ENCODE results near the gene GUCY1A1.

Gene GUCY1A1

DNA sequence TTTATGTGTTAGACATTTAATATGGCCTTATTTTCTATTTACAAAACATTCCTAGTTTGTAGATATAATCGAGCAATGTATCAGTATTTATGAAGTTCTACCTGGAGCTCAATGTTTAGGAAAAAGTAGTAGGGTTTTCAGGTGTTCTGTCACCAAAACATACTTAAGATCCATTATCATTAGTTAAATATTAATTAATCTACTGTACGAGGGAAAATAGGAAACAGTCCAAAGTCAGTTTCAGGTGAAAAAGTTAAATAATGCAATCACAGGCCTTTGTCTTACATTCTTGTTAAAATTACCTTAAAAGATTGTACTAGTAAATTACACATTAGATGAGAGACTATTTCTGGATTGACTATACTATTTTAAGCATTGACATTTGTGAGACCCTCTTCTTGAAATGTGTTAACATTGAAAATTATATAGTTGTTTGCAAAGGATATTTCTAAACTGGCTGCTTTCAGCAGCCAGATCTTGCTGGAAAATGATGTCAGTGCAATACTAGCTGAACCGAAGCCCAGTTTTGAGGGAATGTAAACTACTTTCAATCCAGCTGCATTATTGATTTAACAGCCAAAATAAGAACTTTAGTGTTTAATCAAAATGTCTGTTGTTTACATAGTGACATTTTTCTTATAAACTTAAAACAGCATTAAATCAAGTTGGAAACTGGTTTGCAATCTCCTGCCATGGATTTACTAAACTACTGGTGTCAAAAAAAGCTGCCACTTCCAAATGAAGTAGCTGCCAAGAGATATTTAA, 111.5 kb downstream of the GUCY1A1 start:
- DNase-seq (ENCODE audit: low spot score), result no peak

DNA sequence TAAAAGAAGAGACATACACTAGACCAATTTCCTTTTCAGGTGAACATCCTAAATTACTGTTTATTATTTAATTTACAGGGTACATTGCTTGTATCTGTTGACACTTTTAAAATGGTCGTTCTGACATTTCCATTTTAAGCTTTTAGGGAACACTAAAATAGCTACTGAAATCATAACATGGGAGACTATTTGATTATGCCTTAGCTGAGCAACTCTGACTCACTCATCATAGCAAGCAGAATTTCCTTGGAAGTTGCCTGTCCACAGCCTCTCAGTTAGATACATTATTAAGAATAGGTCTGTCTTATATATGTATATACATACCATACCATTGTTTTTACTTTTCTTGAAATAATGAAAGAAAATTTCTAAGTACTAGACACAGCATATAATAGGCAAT, 114.1 kb downstream of the GUCY1A1 start:
- DNase-seq (ENCODE audit: low spot score), result no peak

DNA sequence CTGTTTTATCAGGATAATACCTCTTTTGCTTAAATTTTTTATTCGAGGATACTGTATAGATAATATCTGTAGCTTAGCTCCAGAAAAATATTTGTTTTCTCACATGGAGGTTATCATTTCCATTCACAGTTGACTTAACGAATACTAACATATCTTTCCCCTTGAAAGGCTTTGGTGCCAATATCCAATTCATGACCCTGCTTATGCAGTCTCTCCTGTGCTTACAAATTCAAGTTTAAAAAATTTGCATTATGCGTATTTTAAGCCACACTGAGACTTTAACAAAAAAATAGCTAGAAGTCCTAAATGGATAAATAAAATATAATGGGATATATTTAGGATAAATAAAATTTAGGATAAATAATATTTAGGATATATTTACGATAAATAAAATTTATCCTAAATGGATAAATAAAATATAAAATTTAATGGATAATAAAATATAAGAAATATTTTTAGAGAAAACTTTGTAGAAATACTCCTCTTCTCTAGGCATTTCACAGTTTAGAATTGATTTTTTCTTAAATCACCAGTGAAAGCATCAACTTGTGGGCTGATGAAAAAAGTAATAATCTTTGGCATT, 114.7 kb downstream of the GUCY1A1 start:
- DNase-seq (ENCODE audit: low spot score), result no peak
